ENCODE results near the gene TYW5. TPM values are rescaled to one million over a fixed set of nuclear protein-coding genes. Genes with fewer than 3 reads are reported as not detected.
A peak's percentile ranks its signal among the peaks of the same experiment; 100 is the strongest.

Gene TYW5
- total RNA-seq, 3 donors from 2014 or later (not counting 1 experiment from before 2014, with no cell fraction given), result 15.9 to 17.4 (median 16.9) TPM

DNA sequence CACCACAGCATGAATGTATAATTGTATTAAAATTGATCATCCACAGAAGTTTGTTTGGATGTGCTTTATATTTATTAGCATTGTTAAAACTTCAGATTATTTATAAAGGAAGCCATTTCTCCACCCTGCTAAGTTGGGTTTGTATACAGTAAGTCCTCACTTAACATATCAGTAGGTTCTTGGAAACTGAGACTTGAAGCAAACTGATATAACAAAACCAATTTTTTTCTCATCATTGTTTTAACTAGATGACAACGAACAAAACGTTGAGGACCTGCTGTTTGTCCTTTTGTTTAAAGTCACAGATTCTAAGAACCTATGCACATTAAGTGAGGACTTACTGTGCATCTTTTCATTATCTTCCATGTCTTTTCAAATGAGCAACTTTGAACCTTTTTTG, 27.1 kb downstream of the TYW5 start:
- no peaks in the 10 kb centered on the region for H3K4me1 ChIP-seq (ENCODE audit: control insufficient read depth, insufficient read depth, low read length)
- H3K27ac ChIP-seq (ENCODE audit: low read length), result no peak overlapping the region
- Mint-ChIP-seq H3K27me3 (ENCODE audit: low read depth in 2 of 2) (no peaks in the 10 kb centered on the region), H3K4me1 (peaks cover 5 to 9% of the 10 kb centered on the region in 2 donors), H3K36me3 (no peaks in the 10 kb centered on the region), H3K4me3 (no peak overlapping the region), H3K9me3 (no peaks in the 10 kb centered on the region), H3K27ac (peak overlapping the region; percentile 46 to 56)
- peaks cover 30% of the 10 kb centered on the region for H3K36me3 ChIP-seq (ENCODE audit: control insufficient read depth, insufficient read depth, low read length)
- DNase-seq (no peak), ATAC-seq (no peak)
- intact Hi-C loops (cut with micrococcal nuclease), result no loop called here
- H3K27me3 ChIP-seq (ENCODE audit: control insufficient read depth, insufficient read depth, low read length), result no peaks in the 10 kb centered on the region
- WGBS (ENCODE audit: insufficient coverage), result 85% methylated on average over 2 of the region's 2 CpGs
- H3K9me3 ChIP-seq (ENCODE audit: control insufficient read depth, insufficient read depth, low read length), result no peaks in the 10 kb centered on the region
- TF ChIP-seq, protein P1, sequence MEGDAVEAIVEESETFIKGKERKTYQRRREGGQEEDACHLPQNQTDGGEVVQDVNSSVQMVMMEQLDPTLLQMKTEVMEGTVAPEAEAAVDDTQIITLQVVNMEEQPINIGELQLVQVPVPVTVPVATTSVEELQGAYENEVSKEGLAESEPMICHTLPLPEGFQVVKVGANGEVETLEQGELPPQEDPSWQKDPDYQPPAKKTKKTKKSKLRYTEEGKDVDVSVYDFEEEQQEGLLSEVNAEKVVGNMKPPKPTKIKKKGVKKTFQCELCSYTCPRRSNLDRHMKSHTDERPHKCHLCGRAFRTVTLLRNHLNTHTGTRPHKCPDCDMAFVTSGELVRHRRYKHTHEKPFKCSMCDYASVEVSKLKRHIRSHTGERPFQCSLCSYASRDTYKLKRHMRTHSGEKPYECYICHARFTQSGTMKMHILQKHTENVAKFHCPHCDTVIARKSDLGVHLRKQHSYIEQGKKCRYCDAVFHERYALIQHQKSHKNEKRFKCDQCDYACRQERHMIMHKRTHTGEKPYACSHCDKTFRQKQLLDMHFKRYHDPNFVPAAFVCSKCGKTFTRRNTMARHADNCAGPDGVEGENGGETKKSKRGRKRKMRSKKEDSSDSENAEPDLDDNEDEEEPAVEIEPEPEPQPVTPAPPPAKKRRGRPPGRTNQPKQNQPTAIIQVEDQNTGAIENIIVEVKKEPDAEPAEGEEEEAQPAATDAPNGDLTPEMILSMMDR (IDR thresholded peaks at IDR 0.05), result no peak
- H3K4me3 ChIP-seq (ENCODE audit: low read length), result no peak overlapping the region

DNA sequence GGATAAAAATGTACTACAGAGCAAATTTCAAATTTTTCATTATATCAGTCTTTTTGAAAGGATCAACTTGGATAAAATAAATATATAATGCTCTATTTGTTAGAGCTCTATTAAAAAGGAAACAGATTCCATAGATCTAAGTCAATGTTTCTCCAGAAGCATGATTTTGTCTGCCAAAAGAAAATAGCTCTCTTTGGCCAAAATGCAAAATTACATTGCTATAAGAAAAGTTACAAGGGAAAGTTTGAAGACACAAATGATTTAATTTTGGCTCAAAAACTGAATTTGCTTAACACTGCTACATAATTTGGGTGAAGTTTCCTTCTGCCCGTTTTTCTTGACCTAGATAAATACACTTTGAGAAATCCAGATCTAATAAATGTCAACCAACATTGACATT, 28.5 kb downstream of the TYW5 start:
- peak overlapping the region in 1 of 2 donors; percentile 23 for H3K27ac Mint-ChIP-seq

DNA sequence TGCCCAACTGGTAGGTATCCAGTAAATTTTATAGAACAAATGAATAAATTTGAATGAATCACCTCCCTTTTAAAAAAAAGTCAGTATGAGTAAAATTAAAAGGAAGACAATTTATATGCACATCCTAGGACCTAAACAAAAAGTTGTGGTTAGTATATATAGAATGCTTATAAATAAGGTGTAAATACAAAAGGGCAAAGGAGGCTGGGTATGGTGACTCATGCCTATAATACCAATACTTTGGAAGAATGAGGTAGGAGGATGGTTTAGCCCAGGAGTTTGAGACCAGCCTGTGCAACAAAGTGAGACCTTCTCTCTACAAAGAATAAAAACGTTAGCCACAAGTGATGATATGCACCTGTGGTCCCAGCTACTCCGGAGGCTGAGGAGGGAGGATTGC, 31.4 kb downstream of the TYW5 start:
- Mint-ChIP-seq H3K27ac (no peak overlapping the region), H3K36me3 (no peaks in the 10 kb centered on the region), H3K27me3 (ENCODE audit: low read depth in 2 of 2) (no peaks in the 10 kb centered on the region), H3K4me3 (no peak overlapping the region), H3K9me3 (no peaks in the 10 kb centered on the region), H3K4me1 (peaks cover 18 to 27% of the 10 kb centered on the region in 2 donors)
- ATAC-seq (no peak), DNase-seq (no peak)
- Histone ChIP-seq H3K36me3 (ENCODE audit: control insufficient read depth, insufficient read depth, low read length) (peaks cover 11% of the 10 kb centered on the region), H3K27ac (ENCODE audit: low read length) (no peak overlapping the region), H3K27me3 (ENCODE audit: control insufficient read depth, insufficient read depth, low read length) (no peaks in the 10 kb centered on the region), H3K4me1 (ENCODE audit: control insufficient read depth, insufficient read depth, low read length) (no peaks in the 10 kb centered on the region), H3K9me3 (ENCODE audit: control insufficient read depth, insufficient read depth, low read length) (no peaks in the 10 kb centered on the region), H3K4me3 (ENCODE audit: low read length) (no peak overlapping the region)
- 90% methylated on average over 1 of the region's 2 CpGs for WGBS (ENCODE audit: insufficient coverage)
- intact Hi-C loops (cut with micrococcal nuclease), result no loop called here
- TF ChIP-seq, protein P1 (IDR thresholded peaks at IDR 0.05), result no peak

More for the DNA sequence above, 28.5 kb downstream of the TYW5 start:
- Mint-ChIP-seq H3K36me3 (no peaks in the 10 kb centered on the region), H3K9me3 (no peaks in the 10 kb centered on the region), H3K27me3 (ENCODE audit: low read depth in 2 of 2) (no peaks in the 10 kb centered on the region), H3K4me3 (no peak overlapping the region), H3K4me1 (peaks cover 18 to 22% of the 10 kb centered on the region in 2 donors)
- no peak overlapping the region for H3K27ac ChIP-seq (ENCODE audit: low read length)
- TF ChIP-seq, protein P1 (IDR thresholded peaks at IDR 0.05), result no peak
- ATAC-seq (no peak), DNase-seq (no peak)
- no peaks in the 10 kb centered on the region for H3K27me3 ChIP-seq (ENCODE audit: control insufficient read depth, insufficient read depth, low read length)
- no peaks in the 10 kb centered on the region for H3K9me3 ChIP-seq (ENCODE audit: control insufficient read depth, insufficient read depth, low read length)
- H3K4me1 ChIP-seq (ENCODE audit: control insufficient read depth, insufficient read depth, low read length), result no peaks in the 10 kb centered on the region
- intact Hi-C loops (cut with micrococcal nuclease), result no loop called here
- no peak overlapping the region for H3K4me3 ChIP-seq (ENCODE audit: low read length)
- WGBS (ENCODE audit: insufficient coverage), result no CpG with 5 or more reads among the region's 1 CpG
- peaks cover 16% of the 10 kb centered on the region for H3K36me3 ChIP-seq (ENCODE audit: control insufficient read depth, insufficient read depth, low read length)

DNA sequence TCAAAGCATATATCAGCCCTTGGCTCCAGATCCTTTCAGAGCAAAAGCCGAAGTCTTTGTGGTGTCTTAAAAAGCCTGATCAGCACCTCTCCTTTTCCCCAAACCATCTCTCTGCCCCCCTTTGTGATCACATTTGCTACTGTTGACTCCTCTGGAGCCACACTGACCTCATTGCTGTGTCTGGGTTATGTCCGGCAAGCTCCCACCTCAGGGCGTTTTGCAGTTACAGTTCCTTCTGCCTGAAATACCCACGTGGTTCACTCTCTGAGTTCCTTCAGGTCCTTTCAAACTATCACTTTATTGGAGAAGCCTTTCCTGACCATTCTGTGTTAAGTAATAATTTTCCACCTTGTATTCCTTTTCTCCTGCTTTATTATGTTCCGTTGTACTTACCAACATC, 32.4 kb downstream of the TYW5 start:
- Mint-ChIP-seq H3K4me3 (no peak overlapping the region), H3K9me3 (no peaks in the 10 kb centered on the region), H3K27me3 (ENCODE audit: low read depth in 2 of 2) (no peaks in the 10 kb centered on the region), H3K36me3 (no peaks in the 10 kb centered on the region), H3K27ac (peak overlapping the region; percentile 17 to 64), H3K4me1 (peaks cover 18 to 27% of the 10 kb centered on the region in 2 donors)
- Histone ChIP-seq H3K4me3 (ENCODE audit: low read length) (no peak overlapping the region), H3K9me3 (ENCODE audit: control insufficient read depth, insufficient read depth, low read length) (no peaks in the 10 kb centered on the region), H3K27me3 (ENCODE audit: control insufficient read depth, insufficient read depth, low read length) (no peaks in the 10 kb centered on the region), H3K4me1 (ENCODE audit: control insufficient read depth, insufficient read depth, low read length) (no peaks in the 10 kb centered on the region), H3K36me3 (ENCODE audit: control insufficient read depth, insufficient read depth, low read length) (peaks cover 13% of the 10 kb centered on the region), H3K27ac (ENCODE audit: low read length) (no peak overlapping the region)
- DNase-seq, result no peak
- WGBS (ENCODE audit: insufficient coverage), result 67% methylated on average over 4 of the region's 5 CpGs
- TF ChIP-seq, protein P1 (IDR thresholded peaks at IDR 0.05), result no peak
- intact Hi-C loops (cut with micrococcal nuclease), result no loop called here
- no peak for ATAC-seq

Data from natural killer cell (primary cell).